ENCODE data around the gene DHRS3.
"Not testable (repeated sequence)": the region's sequence is repeated elsewhere in the genome, so short reads cannot be mapped to it uniquely, and the experiment has no call there.

The DHRS3 gene

GRCh38 chr1:12572522-12572921 is 45.5 kb downstream of the DHRS3 start:
- DNase-seq, result no peak

GRCh38 chr1:12570291-12570690 is 47.7 kb downstream of the DHRS3 start:
- DNase-seq, result no peak

- no peak for DNase-seq
Observed at GRCh38 chr1:12568009-12568767, 49.8 kb downstream of the DHRS3 start.

GRCh38 chr1:12567288-12567819 is 50.7 kb downstream of the DHRS3 start:
- no peak for DNase-seq

GRCh38 chr1:12566484-12567287 is 51.3 kb downstream of the DHRS3 start:
- no peak for DNase-seq

GRCh38 chr1:12565966-12566352 is 52.1 kb downstream of the DHRS3 start:
- DNase-seq, result no peak

- DNase-seq, result no peak
Observed at GRCh38 chr1:12565094-12565965, 52.7 kb downstream of the DHRS3 start.

- not testable (repeated sequence) for DNase-seq
Observed at GRCh38 chr1:12564251-12564650, 53.8 kb downstream of the DHRS3 start.

- DNase-seq, result no peak
Observed at GRCh38 chr1:12562955-12563576, 54.9 kb downstream of the DHRS3 start.

- no peak for DNase-seq
Observed at GRCh38 chr1:12561121-12561520, 56.9 kb downstream of the DHRS3 start.

GRCh38 chr1:12556957-12557935 is 60.8 kb downstream of the DHRS3 start:
- DNase-seq, result no peak

GRCh38 chr1:12556368-12556930 is 61.6 kb downstream of the DHRS3 start:
- no peak for DNase-seq

GRCh38 chr1:12555411-12556367 is 62.3 kb downstream of the DHRS3 start:
- no peak for DNase-seq

- no peak for DNase-seq
Observed at GRCh38 chr1:12554521-12555305, 63.3 kb downstream of the DHRS3 start.

GRCh38 chr1:12553963-12554362 is 64.0 kb downstream of the DHRS3 start:
- no peak for DNase-seq

GRCh38 chr1:12552951-12553921 is 64.8 kb downstream of the DHRS3 start:
- DNase-seq, result no peak

GRCh38 chr1:12552111-12552888 is 65.7 kb downstream of the DHRS3 start:
- DNase-seq, result no peak

Measured in CD4-positive, alpha-beta T cell treated with Interleukin-17A for 1 hour (primary cell).